Measurements from ENCODE around the gene CDC42BPB.

DNA sequence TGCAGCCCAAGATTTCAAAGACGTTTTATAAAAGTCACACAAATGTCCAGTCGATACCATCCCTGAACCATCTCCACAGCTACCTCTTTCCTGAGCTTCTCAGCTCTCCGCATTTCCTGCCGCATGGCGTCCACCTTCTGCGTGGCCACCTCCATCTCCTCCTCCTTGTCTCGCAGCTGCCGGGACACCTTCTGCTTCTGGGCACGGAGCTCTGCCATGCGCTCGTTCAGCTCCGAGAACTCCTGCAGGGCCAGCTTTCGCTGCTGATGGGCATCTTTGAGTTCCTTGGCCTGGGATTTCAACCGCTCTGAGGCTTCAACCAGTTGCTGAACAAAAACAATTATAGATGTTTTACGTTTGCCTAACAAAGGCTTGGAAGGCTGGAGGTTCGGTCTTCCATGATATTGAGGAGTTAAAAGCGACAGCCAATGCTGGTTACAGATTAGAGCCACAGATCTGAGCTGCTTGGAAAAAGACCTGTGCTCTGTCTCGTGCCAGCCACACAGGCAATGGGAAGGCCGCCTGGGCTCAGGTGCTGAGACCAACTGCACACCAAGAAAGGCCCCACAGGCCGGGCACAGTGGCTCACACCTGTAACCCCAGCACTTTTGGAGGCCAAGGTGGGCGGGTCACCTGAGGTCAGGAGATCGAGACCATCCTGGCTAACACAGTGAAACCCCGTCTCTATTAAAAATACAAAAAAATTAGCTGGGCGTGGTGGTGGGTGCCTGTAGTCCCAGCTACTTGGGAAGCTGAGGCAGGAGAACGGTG is 85.3 kb downstream of the CDC42BPB start:
- TF ChIP-seq, protein P1, sequence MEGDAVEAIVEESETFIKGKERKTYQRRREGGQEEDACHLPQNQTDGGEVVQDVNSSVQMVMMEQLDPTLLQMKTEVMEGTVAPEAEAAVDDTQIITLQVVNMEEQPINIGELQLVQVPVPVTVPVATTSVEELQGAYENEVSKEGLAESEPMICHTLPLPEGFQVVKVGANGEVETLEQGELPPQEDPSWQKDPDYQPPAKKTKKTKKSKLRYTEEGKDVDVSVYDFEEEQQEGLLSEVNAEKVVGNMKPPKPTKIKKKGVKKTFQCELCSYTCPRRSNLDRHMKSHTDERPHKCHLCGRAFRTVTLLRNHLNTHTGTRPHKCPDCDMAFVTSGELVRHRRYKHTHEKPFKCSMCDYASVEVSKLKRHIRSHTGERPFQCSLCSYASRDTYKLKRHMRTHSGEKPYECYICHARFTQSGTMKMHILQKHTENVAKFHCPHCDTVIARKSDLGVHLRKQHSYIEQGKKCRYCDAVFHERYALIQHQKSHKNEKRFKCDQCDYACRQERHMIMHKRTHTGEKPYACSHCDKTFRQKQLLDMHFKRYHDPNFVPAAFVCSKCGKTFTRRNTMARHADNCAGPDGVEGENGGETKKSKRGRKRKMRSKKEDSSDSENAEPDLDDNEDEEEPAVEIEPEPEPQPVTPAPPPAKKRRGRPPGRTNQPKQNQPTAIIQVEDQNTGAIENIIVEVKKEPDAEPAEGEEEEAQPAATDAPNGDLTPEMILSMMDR (IDR thresholded peaks at IDR 0.05) = no peak
- no peak for TF ChIP-seq EZH2 (IDR thresholded peaks at IDR 0.05)

Data from neural progenitor cell (in vitro differentiated cells).